GM19397 (cell line): ENCODE data around the gene RNF207.

Experiments used
- ATAC-seq: cut with Tn5 transposase; IDR thresholded peaks from one replicate; pipeline ENCODE4 v1.9.1; 2021; ENCODE audit warnings: mild to moderate bottlenecking, moderate library complexity; ENCODE audit not compliant: unreplicated experiment

RNF207 gene

GRCh38 chr1:6265151-6265550, 59.2 kb downstream of the RNF207 start:
- ATAC-seq: no peak

GRCh38 chr1:6266641-6267040, 60.7 kb downstream of the RNF207 start:
- no peak for ATAC-seq

- ATAC-seq: no peak
Observed at GRCh38 chr1:6267686-6268322, 61.9 kb downstream of the RNF207 start.

- no peak for ATAC-seq
Observed at GRCh38 chr1:6268415-6268814, 62.5 kb downstream of the RNF207 start.

GRCh38 chr1:6269296-6269695, 63.4 kb downstream of the RNF207 start:
- ATAC-seq: no peak

GRCh38 chr1:6269720-6270400, 63.9 kb downstream of the RNF207 start:
- no peak for ATAC-seq

- no peak for ATAC-seq
Observed at GRCh38 chr1:6270401-6270800, 64.5 kb downstream of the RNF207 start.
